ENCODE measurements around the gene KCNH1.
"Not testable (repeated sequence)": the region's sequence is repeated elsewhere in the genome, so short reads cannot be mapped to it uniquely, and the experiment has no call there.

Gene KCNH1

DNA sequence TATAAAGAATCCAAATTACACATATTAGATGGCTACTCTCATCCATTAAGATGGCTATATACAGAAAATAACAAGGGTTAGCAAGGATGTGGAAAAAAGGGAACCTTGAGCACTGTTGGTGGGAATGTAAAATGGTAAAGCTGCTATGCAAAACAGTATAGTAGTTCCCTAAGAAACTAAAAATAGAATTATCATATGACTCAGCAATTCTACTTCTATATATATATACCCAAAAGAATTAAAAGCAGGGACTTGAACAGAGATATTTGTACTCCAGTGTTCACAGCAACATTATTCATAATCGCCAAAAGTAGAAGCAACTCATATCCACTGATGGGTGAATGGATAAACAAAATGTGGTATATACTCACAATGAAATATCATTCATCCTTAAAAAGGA is 126.1 kb downstream of the KCNH1 start:
- no peak for DNase-seq

DNA sequence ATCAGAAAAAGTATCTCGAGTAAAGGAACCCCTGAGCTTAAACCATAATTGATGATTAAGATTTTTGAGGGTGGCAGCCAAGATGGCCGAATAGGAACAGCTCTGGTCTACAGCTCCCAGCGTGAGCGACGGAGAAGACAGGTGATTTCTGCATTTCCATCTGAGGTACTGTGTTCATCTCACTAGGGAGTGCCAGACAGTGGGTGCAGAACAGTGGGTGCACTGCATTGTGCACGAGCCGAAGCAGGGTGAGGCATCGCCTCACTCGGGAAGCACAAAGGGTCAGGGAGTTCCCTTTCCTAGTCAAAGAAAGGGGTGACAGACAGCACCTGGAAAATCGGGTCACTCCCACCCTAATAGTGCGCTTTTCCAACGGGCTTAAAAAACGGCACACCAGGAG is 138.0 kb downstream of the KCNH1 start:
- DNase-seq, result not testable (repeated sequence)

DNA sequence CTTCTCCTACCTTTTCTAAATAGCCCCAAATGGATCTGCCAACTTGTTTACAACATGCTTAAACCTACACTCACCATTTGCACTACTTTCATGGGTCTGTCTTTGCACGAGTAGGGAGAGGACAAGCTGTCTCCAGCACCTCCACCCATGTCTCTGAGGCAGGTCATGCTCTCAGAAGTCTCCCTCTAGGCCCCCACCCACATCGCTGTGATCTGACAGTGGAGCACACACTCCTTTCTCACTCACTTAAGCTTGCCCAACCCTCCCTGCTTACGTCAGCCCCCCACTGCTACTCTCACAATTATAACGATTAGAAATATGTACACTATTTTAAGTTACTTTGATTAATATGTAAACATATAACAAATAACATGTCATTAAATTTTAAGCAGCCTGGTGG is 141.1 kb downstream of the KCNH1 start:
- no peak for DNase-seq

DNA sequence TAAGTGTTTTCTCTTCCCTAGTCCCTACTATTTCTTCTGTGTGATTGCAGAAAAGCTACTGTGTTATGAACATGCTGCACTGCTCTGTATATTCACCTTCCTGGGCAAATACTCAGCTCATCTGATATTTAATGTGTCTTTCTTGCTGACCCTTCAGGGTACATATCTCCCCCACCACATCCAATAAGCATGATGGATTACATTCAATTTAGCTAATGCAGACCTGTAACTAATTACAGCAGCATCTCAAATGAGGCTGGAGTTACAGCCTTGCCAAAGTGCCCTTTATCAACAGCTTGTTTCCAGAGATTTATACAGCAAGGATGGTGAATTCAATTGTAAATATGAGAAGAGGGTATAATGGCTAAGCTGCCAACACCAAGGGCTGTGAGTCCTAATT is 144.0 kb downstream of the KCNH1 start:
- no peak for DNase-seq

DNA sequence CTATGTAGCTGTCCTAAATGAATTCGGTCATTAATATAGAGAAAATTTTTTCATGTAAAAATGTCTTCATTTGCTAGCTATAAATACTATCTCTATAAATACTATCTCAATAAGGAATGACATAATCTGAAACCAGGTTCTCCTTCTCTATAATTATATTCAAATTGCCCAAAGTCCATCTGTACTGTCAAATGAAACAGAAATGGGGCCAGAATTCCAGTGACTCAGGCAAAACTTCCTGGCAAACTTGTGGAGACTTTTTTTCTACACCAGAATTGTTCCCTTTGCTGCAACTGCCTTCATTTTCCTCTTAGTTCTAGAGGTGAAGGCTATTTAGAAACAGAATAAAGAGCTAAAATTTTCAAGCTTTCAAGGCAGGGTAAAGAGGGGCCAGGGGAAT is 152.5 kb downstream of the KCNH1 start:
- no peak for DNase-seq

DNA sequence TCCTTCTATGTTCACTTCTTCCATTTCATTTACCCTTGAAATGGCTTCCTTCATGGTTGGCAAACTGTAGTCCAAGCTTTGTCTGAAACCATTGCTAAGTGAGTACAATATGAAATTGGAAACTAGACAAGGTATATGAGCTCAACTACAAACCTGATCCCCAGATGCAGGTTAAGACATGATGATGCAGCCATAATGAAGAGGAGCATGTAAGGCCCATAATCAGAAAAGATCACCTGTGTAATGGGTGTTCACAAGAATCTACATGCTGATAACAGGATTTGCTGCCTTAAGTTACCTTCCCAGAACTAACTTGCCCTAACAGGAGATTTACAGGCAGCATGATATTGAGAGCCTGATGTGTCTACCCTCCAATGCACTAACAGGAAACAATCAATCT is 153.9 kb downstream of the KCNH1 start:
- DNase-seq, result no peak

DNA sequence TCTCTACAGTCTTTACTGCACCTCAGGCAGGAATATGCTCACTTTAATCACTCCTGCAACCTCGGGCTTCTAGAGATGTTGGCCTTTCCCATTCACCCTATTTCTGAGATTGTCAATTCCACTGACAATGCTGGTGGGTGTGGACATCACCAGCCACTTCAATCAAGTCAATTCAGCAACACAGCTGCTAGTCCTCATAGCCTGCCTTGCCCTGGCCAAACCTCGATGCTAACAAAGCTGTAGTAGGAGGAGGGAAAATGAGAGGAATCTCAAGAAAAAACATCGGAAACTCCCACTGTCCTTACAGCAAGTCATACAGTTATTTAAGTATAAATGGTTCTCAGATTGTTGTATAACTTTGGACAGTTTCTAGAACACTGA is 155.0 kb downstream of the KCNH1 start:
- no peak for DNase-seq

DNA sequence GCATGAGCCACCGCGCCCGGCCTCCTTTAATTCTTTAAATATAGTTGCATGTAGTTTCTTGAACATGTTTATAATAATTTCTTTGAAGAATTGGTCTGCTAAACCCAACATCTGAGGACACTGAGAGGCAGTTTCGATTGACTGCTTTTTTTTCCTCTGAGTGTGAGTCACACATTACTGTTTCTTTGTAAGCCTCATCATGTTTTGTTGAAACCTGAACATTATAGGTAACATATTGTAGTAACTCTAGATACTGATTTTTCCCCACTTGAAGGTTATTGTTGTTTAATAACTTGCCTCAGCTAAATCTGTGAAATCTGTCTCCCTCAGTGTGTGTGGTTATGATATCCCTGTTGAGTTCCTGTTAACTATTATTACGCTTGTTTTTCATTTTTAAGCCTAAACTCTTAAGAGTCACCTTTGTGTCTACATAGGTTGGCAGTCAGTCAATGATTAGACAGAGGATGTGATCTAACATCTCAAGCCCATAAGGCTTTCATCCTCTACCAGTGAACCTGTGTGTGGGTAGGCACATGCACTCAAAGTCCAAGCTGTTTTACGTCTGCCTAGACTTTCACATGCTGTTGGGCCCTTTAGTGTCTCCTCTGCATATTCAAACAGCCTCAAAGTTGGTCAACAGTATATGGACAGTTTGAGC is 155.5 kb downstream of the KCNH1 start:
- no peak for DNase-seq

DNA sequence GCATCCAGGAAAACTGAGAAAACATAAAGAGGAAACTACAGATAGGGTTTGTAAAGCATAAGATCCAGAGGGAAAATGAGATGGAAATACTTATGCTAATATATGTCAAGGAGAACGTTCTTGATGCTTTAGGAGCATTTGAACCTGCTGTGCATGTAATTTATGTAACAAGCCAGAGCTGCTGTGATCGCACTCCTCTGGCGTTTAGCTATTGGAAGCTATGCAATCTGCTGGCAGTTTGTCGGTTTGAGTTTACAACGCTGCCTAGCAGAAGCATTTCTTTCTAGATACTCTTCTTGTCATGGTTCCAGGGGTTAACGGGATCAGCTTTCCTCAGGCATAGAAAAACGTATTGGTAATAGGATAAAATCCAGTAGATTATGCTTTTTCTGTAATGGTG is 182.7 kb downstream of the KCNH1 start:
- no peak for DNase-seq

DNA sequence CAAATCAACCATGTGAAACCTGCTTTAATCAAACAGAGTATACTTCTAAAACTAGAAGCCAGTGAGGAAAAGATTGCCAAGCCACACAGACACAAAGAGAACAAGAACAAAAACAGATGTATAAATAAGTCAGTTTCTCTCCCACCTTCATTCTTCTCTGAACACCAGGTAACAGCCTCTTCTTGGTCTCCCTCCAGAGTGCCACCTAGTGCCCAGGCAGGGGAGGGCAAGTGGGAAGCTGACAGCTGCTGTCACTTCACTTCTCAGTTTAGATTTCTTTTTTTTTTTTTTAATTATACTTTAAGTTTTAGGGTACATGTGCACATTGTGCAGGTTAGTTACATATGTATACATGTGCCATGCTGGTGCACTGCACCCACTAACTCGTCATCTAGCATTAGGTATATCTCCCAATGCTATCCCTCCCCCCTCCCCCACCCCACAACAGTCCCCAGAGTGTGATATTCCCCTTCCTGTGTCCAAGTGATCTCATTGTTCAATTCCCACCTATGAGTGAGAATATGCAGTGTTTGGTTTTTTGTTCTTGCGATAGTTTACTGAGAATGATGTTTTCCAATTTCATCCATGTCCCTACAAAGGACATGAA is 183.9 kb downstream of the KCNH1 start:
- peak; percentile 7 for DNase-seq

DNA sequence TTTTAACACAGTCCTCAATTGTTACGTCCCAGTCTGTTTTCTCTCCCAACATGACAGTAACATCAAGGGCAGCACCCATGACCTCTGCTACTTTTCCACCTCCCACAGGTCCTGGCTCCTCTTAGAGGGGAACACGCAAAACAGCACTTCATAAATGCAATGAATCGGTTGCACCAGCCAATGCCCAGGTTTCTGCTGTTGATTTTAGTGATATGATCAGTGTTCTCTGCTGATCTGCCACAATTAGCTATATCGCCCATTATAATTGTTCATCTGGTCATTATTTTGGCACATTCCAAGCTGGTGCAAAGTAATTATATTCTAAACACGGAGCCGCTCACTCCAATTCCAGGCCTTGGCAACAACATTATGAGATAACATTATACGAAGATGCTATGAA is 184.5 kb downstream of the KCNH1 start:
- no peak for DNase-seq

DNA sequence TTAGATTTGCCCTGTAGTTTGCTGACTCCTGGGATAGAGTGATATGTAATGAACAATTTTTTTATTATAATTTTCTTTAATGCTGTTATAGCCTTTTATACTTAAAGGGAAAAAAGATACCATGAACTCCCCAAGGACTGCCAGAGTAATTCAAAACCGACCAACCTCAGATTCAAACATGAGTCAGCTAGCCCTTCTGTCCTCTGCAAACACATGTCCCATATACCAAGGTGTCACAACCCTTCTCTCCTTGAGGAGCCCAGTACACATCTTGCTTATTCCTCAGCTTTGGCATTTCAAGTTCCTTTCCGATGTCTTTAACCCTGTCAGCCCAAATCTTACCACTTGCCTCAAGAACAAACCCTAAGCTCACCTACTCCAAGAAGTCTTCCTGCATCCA is 184.9 kb downstream of the KCNH1 start:
- DNase-seq, result no peak

DNA sequence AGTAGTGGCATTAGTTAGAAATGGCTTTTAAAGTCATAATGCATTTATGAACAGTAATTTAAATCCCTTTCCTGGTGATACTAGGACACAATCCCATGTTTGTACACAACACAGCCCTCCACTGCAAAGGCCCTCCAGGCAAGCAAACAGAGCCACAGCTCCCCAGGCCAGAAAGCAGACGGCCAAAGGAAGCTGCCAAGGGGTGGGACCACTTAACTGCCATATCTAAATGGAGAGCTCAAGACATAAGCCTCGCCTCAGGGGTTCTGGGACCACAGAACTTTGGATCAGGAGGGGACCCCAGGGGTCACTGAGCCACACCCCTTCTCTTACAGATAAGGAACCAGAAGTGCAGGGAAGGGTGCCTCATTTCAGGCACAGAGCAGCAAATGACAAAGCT is 189.7 kb downstream of the KCNH1 start:
- no peak for DNase-seq

DNA sequence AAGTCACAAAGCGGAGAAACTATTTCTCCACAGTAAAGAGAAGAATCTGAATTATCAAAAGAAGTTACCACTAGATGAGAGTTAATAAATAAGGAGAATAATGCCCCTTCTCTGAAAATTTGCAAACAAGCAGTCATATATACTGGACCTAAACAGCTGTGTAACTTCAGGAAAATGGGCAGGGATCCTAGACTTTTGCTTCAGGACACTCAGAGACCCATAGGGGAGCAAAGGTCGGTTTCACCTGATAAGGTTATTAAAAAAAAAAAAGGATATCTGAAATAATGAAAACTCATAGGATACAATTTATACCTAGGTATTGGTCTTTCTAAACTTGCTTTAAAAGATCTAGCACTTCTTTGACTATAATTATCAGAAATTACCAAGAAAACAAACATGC is 191.4 kb downstream of the KCNH1 start:
- DNase-seq, result no peak

DNA sequence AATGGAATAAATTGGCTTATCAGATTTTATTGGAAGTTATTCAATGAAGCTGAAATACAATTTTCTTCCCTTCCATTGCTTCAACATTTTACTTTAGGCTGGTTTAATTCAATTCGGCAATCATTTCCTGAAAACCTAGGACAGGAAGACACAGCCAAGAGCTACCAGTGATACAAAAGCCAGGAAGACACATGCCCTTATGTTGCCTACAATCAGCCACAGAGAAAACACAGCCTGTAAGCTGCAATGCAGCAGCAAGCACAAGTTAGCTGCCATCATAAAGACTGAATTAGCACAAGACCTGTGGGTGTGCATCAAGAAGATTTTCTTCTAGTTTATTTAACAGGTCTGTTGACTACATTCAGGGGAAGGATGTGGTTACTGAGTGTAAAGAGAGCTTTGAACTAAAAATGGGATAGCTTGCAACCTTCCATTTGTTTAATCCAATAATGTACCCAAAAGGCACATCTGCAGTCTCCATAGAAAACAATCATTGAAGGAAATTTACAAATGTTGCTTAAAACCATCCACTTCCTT is 193.8 kb downstream of the KCNH1 start:
- DNase-seq, result no peak

DNA sequence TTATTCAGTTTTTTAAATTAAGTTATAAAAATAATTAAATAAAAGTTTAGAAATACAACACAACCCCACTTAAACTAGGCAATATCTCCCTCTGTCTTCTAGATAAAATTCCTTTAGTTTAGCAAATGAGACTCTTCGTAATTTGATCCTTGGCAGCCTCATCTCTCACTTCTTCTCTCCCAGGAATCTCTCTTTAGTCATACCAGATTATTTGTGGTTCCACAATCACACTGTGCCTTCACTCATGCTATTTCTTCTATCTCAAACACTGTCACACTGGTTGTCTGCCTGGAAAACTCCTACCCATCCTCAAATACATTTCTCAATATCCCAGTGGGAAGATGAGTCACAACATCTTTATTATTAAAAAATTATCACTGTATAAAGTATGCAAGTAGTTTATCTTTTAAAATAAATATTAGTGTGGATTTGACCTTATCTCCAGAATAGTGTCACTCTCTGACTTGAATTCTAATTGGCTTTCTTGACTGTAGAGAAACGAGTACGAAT is 195.5 kb downstream of the KCNH1 start:
- DNase-seq, result no peak

DNA sequence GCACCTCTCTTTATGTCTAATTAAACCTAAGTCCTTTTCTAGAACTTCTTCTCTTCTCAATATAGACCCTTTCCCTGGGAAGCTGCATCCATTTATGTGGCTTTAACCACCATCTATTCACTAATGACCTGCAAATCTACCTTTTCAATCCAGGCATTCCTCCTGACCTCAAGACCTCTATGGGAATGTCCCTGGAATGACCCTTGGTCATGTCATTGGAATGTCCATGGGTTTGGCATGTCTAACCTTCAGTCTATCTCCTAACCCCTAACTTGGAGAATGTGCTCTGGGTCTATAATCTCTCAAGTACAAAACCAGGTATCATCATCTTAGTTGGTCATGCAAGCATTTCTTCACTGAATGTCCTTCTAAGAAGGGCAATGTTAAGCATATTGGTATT is 196.1 kb downstream of the KCNH1 start:
- no peak for DNase-seq

DNA sequence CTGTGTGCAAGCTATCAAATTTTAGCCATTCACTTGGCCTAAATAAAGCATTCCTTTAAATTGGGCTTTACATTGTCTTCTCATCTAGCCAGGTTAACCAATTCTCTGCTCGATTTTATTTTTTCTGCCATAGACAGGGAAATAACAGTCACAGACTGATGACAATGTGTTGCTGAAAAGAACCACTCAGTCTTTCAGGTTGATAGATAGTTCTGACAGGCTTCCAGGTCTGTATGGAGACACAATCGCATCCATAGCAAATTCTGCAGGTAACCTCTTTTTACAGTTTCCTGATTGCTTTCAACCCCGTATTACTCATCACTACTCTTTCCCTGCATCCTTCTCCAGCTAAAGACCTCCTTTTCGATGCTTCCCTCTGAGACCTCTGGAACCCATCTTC is 198.0 kb downstream of the KCNH1 start:
- DNase-seq, result no peak

DNA sequence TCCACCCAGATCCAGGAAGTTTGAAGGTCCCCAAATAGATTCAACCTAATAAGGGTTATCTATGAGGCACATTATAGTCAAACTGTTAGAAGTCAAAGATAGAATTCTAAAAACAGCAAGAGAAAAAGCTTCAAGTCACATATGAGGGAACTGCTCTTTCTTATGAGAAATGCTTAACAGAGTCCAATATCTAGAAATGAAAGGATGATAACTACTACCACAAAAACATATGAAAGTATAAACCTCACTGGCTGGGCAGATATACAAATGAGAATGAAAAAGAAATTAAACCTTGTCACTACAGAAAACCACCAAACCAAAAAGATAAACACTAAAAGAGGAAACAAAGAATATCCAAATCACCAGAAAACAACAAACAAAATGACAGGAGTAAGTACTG is 201.8 kb downstream of the KCNH1 start:
- DNase-seq, result no peak

DNA sequence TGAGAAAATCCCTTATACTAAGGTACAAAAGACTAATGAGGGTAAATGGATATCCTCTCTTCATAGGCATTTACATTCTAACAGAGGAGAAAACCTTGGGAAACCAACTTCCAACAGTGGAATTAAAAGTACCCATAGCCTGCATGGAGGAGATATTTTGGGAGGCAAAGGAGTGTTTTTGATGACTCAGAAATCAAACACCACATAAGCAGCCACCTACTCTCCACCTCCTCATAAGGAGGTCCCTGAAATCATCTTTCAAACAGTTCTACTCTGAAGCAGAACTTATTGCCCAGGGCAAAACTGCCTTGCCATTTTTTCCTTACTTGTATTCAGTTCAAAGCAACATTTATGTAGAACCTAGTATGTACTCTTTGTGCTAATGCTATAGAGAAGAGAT is 211.3 kb downstream of the KCNH1 start:
- DNase-seq, result no peak

DNA sequence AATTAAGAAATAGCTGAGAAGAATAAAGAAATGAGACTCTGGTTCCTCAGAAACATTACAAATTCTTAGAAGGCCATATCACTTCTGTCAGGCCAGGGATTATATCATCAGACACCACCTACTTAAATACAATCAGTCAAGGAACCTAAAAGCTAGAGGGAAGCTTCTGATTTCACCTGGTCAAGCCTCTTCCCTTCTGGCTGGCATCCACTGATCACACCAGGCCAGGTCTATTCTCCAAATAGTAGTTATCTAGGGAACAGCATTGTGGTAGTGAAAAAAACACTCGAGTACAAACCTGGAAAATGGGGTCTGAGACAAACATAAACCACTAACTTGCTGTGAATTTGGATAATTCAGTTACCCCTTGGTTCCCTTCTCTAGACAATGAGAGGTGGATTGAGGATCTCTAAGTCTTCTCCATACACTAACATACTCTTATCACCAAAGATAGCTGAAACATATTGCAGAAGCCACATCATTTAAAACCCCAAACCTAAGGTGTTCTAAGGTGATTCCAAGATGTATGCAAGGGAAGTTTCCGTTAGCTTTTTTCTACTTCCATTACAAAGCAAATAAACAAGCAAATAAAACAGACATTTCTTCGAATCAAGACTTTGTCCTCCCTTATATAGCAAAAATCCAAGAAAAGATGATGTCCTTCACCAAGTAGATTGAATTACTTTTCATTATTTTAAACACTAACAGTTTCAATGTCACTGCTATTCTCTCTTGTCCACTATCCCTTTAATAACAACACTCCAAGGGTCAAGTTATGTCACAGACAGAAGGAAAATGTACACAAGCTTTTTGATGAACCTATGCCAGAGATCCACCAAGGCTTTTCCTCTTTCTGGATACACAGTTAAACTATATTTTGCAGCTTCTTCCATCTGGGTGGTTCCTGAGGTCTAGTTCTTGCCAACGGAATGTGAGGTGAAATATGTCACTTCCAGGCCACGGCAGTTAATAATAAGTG is 212.9 kb downstream of the KCNH1 start:
- DNase-seq, result no peak

DNA sequence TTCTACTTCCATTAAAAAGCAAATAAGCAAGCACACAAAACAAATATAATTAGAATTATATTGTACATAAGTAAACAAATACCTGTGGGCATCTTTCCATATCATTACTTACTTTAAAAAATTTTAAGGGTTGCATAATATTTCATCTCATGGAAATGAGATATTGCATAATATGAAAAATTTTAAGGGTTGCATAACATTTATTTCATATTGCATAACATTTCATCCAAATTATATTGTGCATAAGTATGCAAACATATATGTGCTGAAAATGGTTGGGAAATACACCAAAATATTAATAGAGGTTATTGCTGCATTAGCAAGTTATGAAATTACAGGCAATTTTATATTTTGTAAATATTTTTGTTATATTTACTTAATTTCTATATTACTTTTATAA is 213.7 kb downstream of the KCNH1 start:
- no peak for DNase-seq

DNA sequence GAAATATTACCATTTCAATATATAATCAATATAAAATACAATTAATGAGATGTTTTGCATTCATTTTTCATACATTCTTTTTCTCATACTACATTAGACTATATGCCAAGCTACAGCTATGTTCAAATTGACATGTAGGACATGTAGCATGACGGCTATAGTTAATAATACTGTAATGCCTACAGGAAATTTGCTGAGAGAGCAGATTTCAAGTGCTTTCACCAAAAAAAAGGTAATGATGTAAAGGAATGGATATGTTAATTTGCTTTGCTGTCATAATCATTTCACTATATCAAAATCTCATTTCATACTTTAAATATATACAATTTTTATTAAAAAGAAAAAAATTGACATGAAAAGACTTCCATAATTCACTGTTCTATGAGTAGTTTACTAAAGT is 215.1 kb downstream of the KCNH1 start:
- no peak for DNase-seq

Data from eye (tissue), 1 donor.